ENCODE measurements around the gene SNX4. TPM values are rescaled to one million over a fixed set of nuclear protein-coding genes. Genes with fewer than 3 reads are reported as not detected.

SNX4 gene
- total and polyA plus RNA-seq, 4 experiments from 2014 or later = 23.0 to 28.6 (median 23.9) TPM

DNA sequence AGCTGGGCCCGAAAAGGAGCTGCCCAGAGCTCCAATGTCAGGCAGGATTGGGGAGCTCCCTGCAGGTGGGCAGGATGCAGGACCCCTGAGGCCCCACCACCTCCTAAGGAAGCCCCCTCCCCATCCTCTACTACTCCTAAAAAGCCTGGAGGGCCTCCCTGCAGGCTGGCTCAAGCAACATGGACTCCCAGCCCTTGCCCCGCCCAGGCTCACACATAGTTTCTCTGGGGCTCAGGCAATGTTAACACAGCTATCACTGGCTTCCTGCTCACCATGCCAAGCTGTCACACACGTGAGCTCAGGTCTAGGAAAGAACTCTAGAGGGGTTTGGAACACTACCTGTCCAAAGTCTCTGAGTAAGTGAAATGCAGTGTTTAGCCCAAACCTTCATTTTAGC is 79.4 kb downstream of the SNX4 start:
- H3K4me3 ChIP-seq (ENCODE audit: low read length in 2 of 2) = no peak overlapping the region
- Mint-ChIP-seq H3K36me3 (peaks cover 4 to 7% of the 10 kb centered on the region in 2 donors), H3K9me3 (peaks cover 0 to 11% (median 4%) of the 10 kb centered on the region in 8 donors), H3K4me1 (no peaks in the 10 kb centered on the region), H3K27me3 (no peaks in the 10 kb centered on the region), H3K27ac (peak overlapping the region in 1 of 7 donors; percentile 13), H3K4me3 (no peak overlapping the region)
- no peaks in the 10 kb centered on the region for H3K27me3 ChIP-seq (ENCODE audit: insufficient read depth, low read length)
- intact Hi-C loops (cut with micrococcal nuclease) = loop anchor here (10.0 kb wide), 1 partner anchor 144 kb away; no protein-coding TSS in a partner anchor
- no peaks in the 10 kb centered on the region for H3K36me3 ChIP-seq (ENCODE audit: insufficient read depth, low read length)
- ChIA-PET POLR2A (ENCODE audit: partially characterized antibody) (no interaction called here), CTCF (ENCODE audit: partially characterized antibody) (interaction anchor here (0.5 to 10.3 kb wide), 13 partner anchors 9 to 681 kb away, joined by 3 to 99 read pairs (median 8); no protein-coding TSS in a partner anchor)
- DNase-seq = no peak
- no peaks in the 10 kb centered on the region for H3K4me1 ChIP-seq (ENCODE audit: insufficient read depth, low read length)
- no peak overlapping the region for H3K27ac ChIP-seq (ENCODE audit: low read depth, low read length)
- H3K9me3 ChIP-seq (ENCODE audit: control insufficient read depth in 1 of 2, low read length in 2 of 2) = no peaks in the 10 kb centered on the region

DNA sequence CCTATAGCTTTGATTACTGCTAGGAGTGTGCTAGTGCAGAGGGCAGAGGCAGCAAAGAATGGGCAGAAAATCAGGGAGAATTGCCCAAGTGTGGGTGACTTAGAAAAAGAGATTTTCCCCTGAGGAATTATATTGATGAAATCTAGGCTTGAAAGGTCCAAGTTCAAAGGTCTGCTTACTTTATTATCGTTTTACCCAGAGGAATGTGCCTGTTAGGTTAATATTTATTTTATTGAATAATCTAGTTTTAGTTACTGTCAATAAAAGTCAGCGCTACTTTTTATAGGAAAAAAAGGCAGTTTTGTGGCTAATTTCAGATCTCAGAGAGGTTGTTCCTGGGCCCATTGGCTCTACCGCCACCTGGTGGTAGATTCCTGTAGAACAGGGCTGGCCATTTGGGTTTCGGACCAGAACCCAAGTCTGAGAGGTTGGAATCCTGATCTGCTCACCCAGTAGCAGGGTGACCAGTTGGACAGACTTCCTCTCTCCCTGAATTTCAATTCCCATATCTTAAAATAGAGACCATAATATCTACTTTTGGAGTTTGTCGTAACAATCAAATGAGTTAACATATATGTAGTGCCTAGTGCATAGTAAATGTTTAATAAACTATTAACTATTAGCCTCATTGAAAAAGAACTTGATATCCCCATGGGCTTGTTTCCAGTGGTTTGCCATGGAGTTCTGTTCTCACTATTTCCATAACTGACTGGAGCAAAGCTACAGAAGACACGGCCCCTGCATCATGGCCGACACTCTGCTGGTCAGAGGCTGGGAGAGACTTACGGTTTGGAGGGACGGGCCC is 82.2 kb downstream of the SNX4 start:
- H3K36me3 Mint-ChIP-seq = peaks cover 0 to 5% of the 10 kb centered on the region in 2 donors
- intact Hi-C loops (cut with micrococcal nuclease) = loop anchor here (1.0 kb wide), 3 partner anchors 288 to 677 kb away; no protein-coding TSS in a partner anchor
- no peak overlapping the region for H3K4me3 Mint-ChIP-seq
- peak; percentile 45 to 60 (median 51) for DNase-seq
- H3K27me3 ChIP-seq (ENCODE audit: insufficient read depth, low read length) = no peaks in the 10 kb centered on the region
- H3K27ac Mint-ChIP-seq = no peak overlapping the region
- H3K27me3 Mint-ChIP-seq = no peaks in the 10 kb centered on the region
- H3K9me3 Mint-ChIP-seq = peaks cover 0 to 5% (median 3%) of the 10 kb centered on the region in 8 donors
- ChIA-PET POLR2A (ENCODE audit: partially characterized antibody) (no interaction called here), CTCF (ENCODE audit: partially characterized antibody) (interaction anchor here (0.7 to 10.3 kb wide), 18 partner anchors 9 to 678 kb away, joined by 3 to 99 read pairs (median 4); no protein-coding TSS in a partner anchor)
- no peaks in the 10 kb centered on the region for H3K4me1 ChIP-seq (ENCODE audit: insufficient read depth, low read length)
- H3K9me3 ChIP-seq (ENCODE audit: control insufficient read depth in 1 of 2, low read length in 2 of 2) = no peaks in the 10 kb centered on the region
- H3K4me3 ChIP-seq (ENCODE audit: low read length in 2 of 2) = no peak overlapping the region
- H3K4me1 Mint-ChIP-seq = peaks cover 0 to 3% (median 3%) of the 10 kb centered on the region in 4 donors
- no peak overlapping the region for H3K27ac ChIP-seq (ENCODE audit: low read depth, low read length)
- no peaks in the 10 kb centered on the region for H3K36me3 ChIP-seq (ENCODE audit: insufficient read depth, low read length)

DNA sequence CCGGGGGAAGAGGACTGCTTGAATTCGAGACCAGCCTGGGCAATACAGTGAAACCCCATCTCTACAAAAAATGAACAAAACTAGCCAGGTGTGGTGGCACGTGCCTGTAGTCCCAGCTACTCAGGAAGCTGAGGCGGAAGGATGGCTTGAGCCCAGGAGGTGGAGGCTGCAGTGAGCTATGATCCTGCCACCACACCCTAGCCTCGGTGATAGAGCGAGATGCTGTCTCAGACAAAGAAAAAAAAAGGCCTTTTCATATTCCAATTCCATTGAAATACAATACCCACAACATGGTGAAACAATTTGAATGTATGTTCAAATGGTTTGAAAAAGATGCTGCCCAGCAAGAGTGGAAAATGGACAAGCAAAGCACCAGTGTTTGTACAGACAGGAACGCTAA is 83.1 kb downstream of the SNX4 start:
- intact Hi-C loops (cut with micrococcal nuclease) = loop anchor here (1.0 kb wide), 1 partner anchor 287 kb away; no protein-coding TSS in a partner anchor
- POLR2A ChIA-PET (ENCODE audit: partially characterized antibody) = no interaction called here
- H3K27me3 ChIP-seq (ENCODE audit: insufficient read depth, low read length) = no peaks in the 10 kb centered on the region
- peaks cover 0 to 3% (median 3%) of the 10 kb centered on the region in 4 donors for H3K4me1 Mint-ChIP-seq
- CTCF ChIA-PET (ENCODE audit: partially characterized antibody) = interaction anchor here (0.7 to 10.3 kb wide), 7 partner anchors 24 to 676 kb away, joined by 3 to 99 read pairs (median 3); no protein-coding TSS in a partner anchor
- no peaks in the 10 kb centered on the region for H3K4me1 ChIP-seq (ENCODE audit: insufficient read depth, low read length)
- no peak overlapping the region for H3K4me3 ChIP-seq (ENCODE audit: low read length in 2 of 2)
- no peaks in the 10 kb centered on the region for H3K36me3 Mint-ChIP-seq
- H3K27me3 Mint-ChIP-seq = no peaks in the 10 kb centered on the region
- H3K27ac ChIP-seq (ENCODE audit: low read depth, low read length) = no peak overlapping the region
- H3K9me3 ChIP-seq (ENCODE audit: control insufficient read depth in 1 of 2, low read length in 2 of 2) = no peaks in the 10 kb centered on the region
- H3K36me3 ChIP-seq (ENCODE audit: insufficient read depth, low read length) = no peaks in the 10 kb centered on the region
- no peak for DNase-seq
- no peak overlapping the region for H3K4me3 Mint-ChIP-seq
- H3K9me3 Mint-ChIP-seq = no peaks in the 10 kb centered on the region
- H3K27ac Mint-ChIP-seq = no peak overlapping the region

DNA sequence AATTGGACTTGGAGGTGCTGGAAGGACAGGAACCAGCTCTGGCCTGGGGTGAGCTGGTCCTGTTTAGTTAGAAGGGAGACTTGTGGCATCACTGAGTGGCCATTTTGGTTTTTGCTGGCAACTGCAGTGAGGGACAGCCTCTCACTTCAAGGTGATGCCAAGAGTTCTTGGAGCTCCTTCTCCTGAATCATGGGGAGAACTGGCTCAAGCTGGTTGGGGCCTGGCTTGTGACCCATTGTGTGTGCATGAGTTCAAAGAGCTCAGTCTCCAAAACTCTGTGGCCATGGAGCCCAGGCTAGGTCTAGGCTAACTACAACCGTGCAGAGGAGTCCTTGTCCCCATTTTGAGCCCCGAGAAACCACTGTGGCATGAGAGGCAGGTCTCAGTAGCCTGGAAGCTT is 84.8 kb downstream of the SNX4 start:
- H3K36me3 Mint-ChIP-seq = no peaks in the 10 kb centered on the region
- H3K36me3 ChIP-seq (ENCODE audit: insufficient read depth, low read length) = no peaks in the 10 kb centered on the region
- no peak overlapping the region for H3K27ac ChIP-seq (ENCODE audit: low read depth, low read length)
- H3K9me3 ChIP-seq (ENCODE audit: control insufficient read depth in 1 of 2, low read length in 2 of 2) = no peaks in the 10 kb centered on the region
- H3K27ac Mint-ChIP-seq = no peak overlapping the region
- no peaks in the 10 kb centered on the region for H3K27me3 ChIP-seq (ENCODE audit: insufficient read depth, low read length)
- no peak overlapping the region for H3K4me3 ChIP-seq (ENCODE audit: low read length in 2 of 2)
- H3K9me3 Mint-ChIP-seq = peaks cover 0 to 1% (median 0%) of the 10 kb centered on the region in 8 donors
- ChIA-PET POLR2A (ENCODE audit: partially characterized antibody) (no interaction called here), CTCF (ENCODE audit: partially characterized antibody) (interaction anchor here (0.6 to 10.3 kb wide), 6 partner anchors 10 to 674 kb away, joined by 3 to 99 read pairs (median 6); no protein-coding TSS in a partner anchor)
- no peaks in the 10 kb centered on the region for H3K4me1 ChIP-seq (ENCODE audit: insufficient read depth, low read length)
- H3K4me1 Mint-ChIP-seq = peaks cover 0 to 3% (median 3%) of the 10 kb centered on the region in 4 donors
- no peak overlapping the region for H3K4me3 Mint-ChIP-seq
- intact Hi-C loops (cut with micrococcal nuclease) = no loop called here
- no peak for DNase-seq
- no peaks in the 10 kb centered on the region for H3K27me3 Mint-ChIP-seq

DNA sequence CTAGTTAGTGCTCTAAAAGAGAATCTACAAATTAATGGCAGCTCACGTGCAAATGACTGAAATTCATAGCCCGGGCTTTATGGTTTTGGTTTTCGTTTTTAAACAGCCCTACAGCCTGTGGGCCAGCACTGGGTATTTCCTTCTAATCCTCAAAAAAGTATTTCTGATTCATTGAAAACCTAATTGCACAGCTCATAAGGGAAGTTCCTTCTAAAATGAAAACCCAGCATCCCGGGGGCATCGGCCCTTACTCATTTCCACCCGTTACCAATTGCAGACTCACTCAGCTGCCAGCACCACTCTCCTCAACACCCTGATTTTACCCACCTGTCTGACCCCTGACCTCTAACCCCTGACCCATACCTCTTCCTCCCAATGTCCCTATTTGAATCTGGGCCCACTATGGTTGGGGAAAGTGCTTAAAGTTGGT is 85.4 kb downstream of the SNX4 start:
- H3K27ac Mint-ChIP-seq = peak overlapping the region in 1 of 7 donors; percentile 56
- ChIA-PET POLR2A (ENCODE audit: partially characterized antibody) (no interaction called here), CTCF (ENCODE audit: partially characterized antibody) (interaction anchor here (0.9 to 10.3 kb wide), 4 partner anchors 10 to 510 kb away, joined by 3 to 99 read pairs (median 9); no protein-coding TSS in a partner anchor)
- no peak overlapping the region for H3K4me3 ChIP-seq (ENCODE audit: low read length in 2 of 2)
- H3K4me1 Mint-ChIP-seq = peaks cover 0 to 3% (median 3%) of the 10 kb centered on the region in 4 donors
- no peaks in the 10 kb centered on the region for H3K36me3 ChIP-seq (ENCODE audit: insufficient read depth, low read length)
- no peak overlapping the region for H3K4me3 Mint-ChIP-seq
- DNase-seq = no peak
- intact Hi-C loops (cut with micrococcal nuclease) = no loop called here
- no peaks in the 10 kb centered on the region for H3K27me3 Mint-ChIP-seq
- H3K27me3 ChIP-seq (ENCODE audit: insufficient read depth, low read length) = no peaks in the 10 kb centered on the region
- no peaks in the 10 kb centered on the region for H3K36me3 Mint-ChIP-seq
- no peak overlapping the region for H3K27ac ChIP-seq (ENCODE audit: low read depth, low read length)
- no peaks in the 10 kb centered on the region for H3K4me1 ChIP-seq (ENCODE audit: insufficient read depth, low read length)
- H3K9me3 Mint-ChIP-seq = peaks cover 0 to 1% (median 0%) of the 10 kb centered on the region in 8 donors
- no peaks in the 10 kb centered on the region for H3K9me3 ChIP-seq (ENCODE audit: control insufficient read depth in 1 of 2, low read length in 2 of 2)

DNA sequence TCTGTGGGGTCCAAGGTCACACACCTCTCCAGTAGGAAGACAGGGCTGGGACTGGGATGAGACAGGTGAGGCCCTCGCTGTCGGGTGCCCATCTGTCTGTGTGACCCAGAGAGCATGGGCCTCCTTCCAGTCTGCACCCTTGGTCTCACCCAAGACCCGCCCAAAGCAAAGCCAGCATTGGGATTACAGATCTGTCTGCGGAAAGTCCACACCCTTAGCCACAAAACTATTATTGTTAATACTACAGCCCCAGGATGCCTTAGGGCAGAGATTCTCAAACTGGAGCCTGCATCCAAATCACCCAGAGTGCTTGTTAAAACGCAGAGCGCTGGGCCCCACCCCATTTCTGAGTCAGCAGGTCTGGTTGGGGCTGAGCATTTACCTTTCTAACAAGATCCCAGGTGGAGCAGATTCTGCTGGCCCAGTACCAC is 86.4 kb downstream of the SNX4 start:
- H3K4me1 ChIP-seq (ENCODE audit: insufficient read depth, low read length) = no peaks in the 10 kb centered on the region
- no peak for DNase-seq
- intact Hi-C loops (cut with micrococcal nuclease) = no loop called here
- H3K4me3 ChIP-seq (ENCODE audit: low read length in 2 of 2) = no peak overlapping the region
- no peak overlapping the region for H3K4me3 Mint-ChIP-seq
- CTCF ChIA-PET (ENCODE audit: partially characterized antibody) = interaction anchor here (1.4 to 10.3 kb wide), 3 partner anchors 9 to 673 kb away, joined by 3 to 99 read pairs (median 9); no protein-coding TSS in a partner anchor
- no peaks in the 10 kb centered on the region for H3K27me3 ChIP-seq (ENCODE audit: insufficient read depth, low read length)
- no peak overlapping the region for H3K27ac ChIP-seq (ENCODE audit: low read depth, low read length)
- H3K27me3 Mint-ChIP-seq = no peaks in the 10 kb centered on the region
- H3K36me3 ChIP-seq (ENCODE audit: insufficient read depth, low read length) = no peaks in the 10 kb centered on the region
- H3K36me3 Mint-ChIP-seq = no peaks in the 10 kb centered on the region
- POLR2A ChIA-PET (ENCODE audit: partially characterized antibody) = no interaction called here
- H3K9me3 ChIP-seq (ENCODE audit: control insufficient read depth in 1 of 2, low read length in 2 of 2) = no peaks in the 10 kb centered on the region
- peaks cover 0 to 1% (median 0%) of the 10 kb centered on the region in 8 donors for H3K9me3 Mint-ChIP-seq
- no peak overlapping the region for H3K27ac Mint-ChIP-seq
- H3K4me1 Mint-ChIP-seq = peaks cover 0 to 3% (median 3%) of the 10 kb centered on the region in 4 donors

DNA sequence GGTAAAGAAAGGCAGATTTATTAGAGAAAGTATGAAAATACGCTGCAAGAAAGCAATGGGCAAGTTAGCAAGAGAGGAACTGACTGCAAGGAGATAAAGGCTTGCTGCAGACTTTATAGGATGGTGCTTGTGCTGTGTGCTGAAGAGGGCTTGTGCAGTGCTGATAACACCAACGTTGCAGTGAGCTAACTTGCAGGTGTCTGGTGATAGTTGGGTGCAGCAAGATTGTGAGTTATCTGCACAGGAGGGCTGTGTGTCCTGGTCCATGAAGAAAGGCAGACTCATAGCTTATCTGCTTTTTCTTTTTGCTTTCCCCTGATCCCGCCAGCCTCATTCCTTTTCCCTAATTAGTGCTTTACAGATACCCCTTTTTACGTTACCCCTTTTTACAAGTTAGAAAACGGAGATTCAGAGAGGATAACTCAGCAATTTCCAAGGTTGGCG is 86.9 kb downstream of the SNX4 start:
- Histone ChIP-seq H3K27ac (ENCODE audit: low read depth, low read length) (no peak overlapping the region), H3K9me3 (ENCODE audit: control insufficient read depth in 1 of 2, low read length in 2 of 2) (no peaks in the 10 kb centered on the region), H3K4me1 (ENCODE audit: insufficient read depth, low read length) (no peaks in the 10 kb centered on the region), H3K36me3 (ENCODE audit: insufficient read depth, low read length) (no peaks in the 10 kb centered on the region), H3K4me3 (ENCODE audit: low read length in 2 of 2) (no peak overlapping the region), H3K27me3 (ENCODE audit: insufficient read depth, low read length) (no peaks in the 10 kb centered on the region)
- Mint-ChIP-seq H3K4me3 (no peak overlapping the region), H3K4me1 (peaks cover 0 to 3% (median 3%) of the 10 kb centered on the region in 4 donors), H3K27me3 (no peaks in the 10 kb centered on the region), H3K36me3 (no peaks in the 10 kb centered on the region), H3K9me3 (peaks cover 0 to 1% (median 0%) of the 10 kb centered on the region in 8 donors), H3K27ac (no peak overlapping the region)
- intact Hi-C loops (cut with micrococcal nuclease) = no loop called here
- POLR2A ChIA-PET (ENCODE audit: partially characterized antibody) = no interaction called here
- CTCF ChIA-PET (ENCODE audit: partially characterized antibody) = interaction anchor here (1.4 to 10.3 kb wide), 3 partner anchors 8 to 672 kb away, joined by 3 to 99 read pairs (median 9); no protein-coding TSS in a partner anchor
- DNase-seq = no peak

Data from CD4-positive, alpha-beta memory T cell (primary cell).